IMR-90 (cell line): ENCODE results near the gene IGF2. TPM values are rescaled to one million over a fixed set of nuclear protein-coding genes. Genes with fewer than 3 reads are reported as not detected.

Source experiments
- ATAC-seq: fragments of 200-7000 bp; cut with Tn5 transposase; 2 replicates; pipeline ENCODE4 v1.9.1; 2020; ENCODE audit warnings: low read depth, mild to moderate bottlenecking, moderate library complexity
- BruUV-seq: library from RNA; stranded (reverse); fragments of 400-500 nt; replicated peaks from 2 replicates; lab custom pipeline; 2021; lab: Mats Ljungman, UMichigan
- CTCF ChIA-PET: fragments of 300-600 bp; formaldehyde crosslinking; extraction: SDS; loops from one replicate; lab custom pipeline; 2021; ENCODE audit warnings: antibody characterized with exemption; lab: Yijun Ruan, JAX
- POLR2A ChIA-PET: fragments of 300-600 bp; sonication (Branson Sonifier 250); formaldehyde crosslinking; loops from one replicate; lab custom pipeline; 2022; ENCODE audit warnings: antibody characterized with exemption; ENCODE audit not compliant: unreplicated experiment; lab: Charles Lee
- DNase-seq: peaks from one replicate; pipeline ENCODE4 v3.0.0; 2013
- H2AFZ ChIP-seq: replicated peaks from 2 replicates; pipeline ENCODE3; 2013; ENCODE audit warnings: low read length, mild to moderate bottlenecking; ENCODE audit not compliant: poor library complexity
- H2AK5ac ChIP-seq: 2 replicates; pipeline ENCODE4 v1.6.1; 2013; ENCODE audit warnings: low read depth, low read length, inconsistent platforms
- H2AK9ac ChIP-seq: replicated peaks from 2 replicates; pipeline ENCODE3; 2013; ENCODE audit warnings: mild to moderate bottlenecking, low read depth, low read length, moderate library complexity; ENCODE audit not compliant: poor library complexity
- H2BK120ac ChIP-seq: 2 replicates; pipeline ENCODE4 v1.6.1; 2013; ENCODE audit warnings: low read depth, low read length, inconsistent platforms
- H2BK15ac ChIP-seq: 3 replicates; pipeline ENCODE4 v1.6.1; 2013; ENCODE audit warnings: low read depth, low read length, inconsistent platforms
- H2BK20ac ChIP-seq: 2 replicates; pipeline ENCODE4 v1.6.1; 2013; ENCODE audit warnings: low read depth, mild to moderate bottlenecking, inconsistent platforms, low read length, moderate library complexity
- H2BK5ac ChIP-seq: 2 replicates; pipeline ENCODE4 v1.6.1; 2013; ENCODE audit warnings: mild to moderate bottlenecking, low read depth, low read length, inconsistent platforms; ENCODE audit not compliant: poor library complexity, severe bottlenecking
- H3K14ac ChIP-seq: replicated peaks from 2 replicates; pipeline ENCODE4 v1.6.1; 2013; ENCODE audit warnings: low read depth, low read length, inconsistent platforms
- H3K18ac ChIP-seq: 2 replicates; pipeline ENCODE4 v1.6.1; 2013; ENCODE audit warnings: low read depth, low read length, control low read depth
- H3K23ac ChIP-seq: 2 replicates; pipeline ENCODE4 v1.6.1; 2013; ENCODE audit warnings: low read depth, low read length, inconsistent platforms
- H3K27ac ChIP-seq: 2 replicates; pipeline ENCODE4 v1.5.1; 2013; ENCODE audit warnings: mild to moderate bottlenecking, control low read depth, low read length; ENCODE audit not compliant: insufficient read depth
- H3K27me3 ChIP-seq: 2 replicates; pipeline ENCODE4 v1.6.1; 2013; ENCODE audit warnings: low read length; ENCODE audit not compliant: control insufficient read depth, insufficient read depth
- H3K36me3 ChIP-seq: 2 replicates; pipeline ENCODE4 v1.6.1; 2013; ENCODE audit warnings: low read length, mixed read lengths; ENCODE audit not compliant: control insufficient read depth, insufficient read depth
- H3K4ac ChIP-seq: 2 replicates; pipeline ENCODE4 v1.6.1; 2013; ENCODE audit warnings: low read depth, low read length, inconsistent platforms
- H3K4me1 ChIP-seq: 2 replicates; pipeline ENCODE4 v1.6.1; 2013; ENCODE audit warnings: low read length, mixed read lengths; ENCODE audit not compliant: control insufficient read depth, insufficient read depth
- H3K4me2 ChIP-seq: 2 replicates; pipeline ENCODE4 v1.6.1; 2013; ENCODE audit warnings: low read depth, mild to moderate bottlenecking, control low read depth, low read length, moderate library complexity
- H3K4me3 ChIP-seq: 2 replicates; pipeline ENCODE4 v1.5.1; 2013; ENCODE audit warnings: low read depth, mild to moderate bottlenecking, control low read depth, low read length, moderate library complexity; ENCODE audit not compliant: insufficient read depth
- H3K56ac ChIP-seq: 2 replicates; pipeline ENCODE4 v1.6.1; 2013; ENCODE audit warnings: low read length, inconsistent platforms; ENCODE audit not compliant: insufficient read depth; ENCODE audit errors: extremely low read depth
- H3K79me1 ChIP-seq, 2 experiments: 2 replicates each; pipeline ENCODE4 v1.6.1; 2013; ENCODE audit warnings: low read length in 2 of 2, inconsistent platforms in 1 of 2, low read depth in 1 of 2
- H3K9ac ChIP-seq: 2 replicates; pipeline ENCODE4 v1.6.1; 2013; ENCODE audit warnings: low read depth, low read length, control low read depth
- H3K9me1 ChIP-seq: 2 replicates; pipeline ENCODE4 v1.6.1; 2013; ENCODE audit warnings: low read length, inconsistent platforms; ENCODE audit not compliant: insufficient read depth
- H3K9me3 ChIP-seq: 2 replicates; pipeline ENCODE4 v1.6.1; 2013; ENCODE audit warnings: low read length; ENCODE audit not compliant: control insufficient read depth, insufficient read depth
- H4K20me1 ChIP-seq: 2 replicates; pipeline ENCODE4 v1.6.1; 2013; ENCODE audit warnings: low read length, inconsistent platforms; ENCODE audit not compliant: insufficient read depth
- H4K5ac ChIP-seq: 2 replicates; pipeline ENCODE4 v1.6.1; 2013; ENCODE audit warnings: mild to moderate bottlenecking, low read depth, low read length, control low read depth
- H4K8ac ChIP-seq, 2 experiments: 2 replicates each; pipeline ENCODE4 v1.6.1; 2013; ENCODE audit warnings: low read depth in 2 of 2, low read length in 2 of 2, control low read depth in 1 of 2, inconsistent platforms in 1 of 2
- H4K91ac ChIP-seq: 2 replicates; pipeline ENCODE4 v1.6.1; 2013; ENCODE audit warnings: low read depth, low read length, inconsistent platforms; ENCODE audit not compliant: insufficient read depth
- BHLHE40 ChIP-seq: fragments of 150-350 bp; IDR thresholded peaks from 2 replicates; pipeline ENCODE4 v1.6.1; 2016; ENCODE audit warnings: mild to moderate bottlenecking, low read depth, low read length
- CEBPB ChIP-seq: IDR thresholded peaks from 2 replicates; pipeline ENCODE4 v1.6.1; 2012; ENCODE audit warnings: low read depth, low read length, improper control_type of control experiment
- CHD1 ChIP-seq: IDR thresholded peaks from 2 replicates; pipeline ENCODE4 v1.6.1; 2012; ENCODE audit warnings: low read depth, low read length, improper control_type of control experiment
- CTCF ChIP-seq: conservative IDR thresholded peaks from 2 replicates; pipeline ENCODE4 v1.5.1; 2012; ENCODE audit warnings: mild to moderate bottlenecking, low read depth, low read length, improper control_type of control experiment
- ELK1 ChIP-seq: fragments of 150-350 bp; IDR thresholded peaks from 2 replicates; pipeline ENCODE4 v1.6.1; 2016; ENCODE audit warnings: low read depth, mild to moderate bottlenecking, low read length, moderate library complexity, borderline replicate concordance
- NFE2L2 ChIP-seq: fragments of 150-350 bp; IDR thresholded peaks from 2 replicates; pipeline ENCODE4 v1.6.1; 2016; ENCODE audit warnings: low read depth, mild to moderate bottlenecking, low read length
- RAD21 ChIP-seq: IDR thresholded peaks from 2 replicates; pipeline ENCODE4 v1.6.1; 2012; ENCODE audit warnings: low read length, improper control_type of control experiment
- RFX5 ChIP-seq: IDR thresholded peaks from 2 replicates; pipeline ENCODE4 v1.8.0; 2012; ENCODE audit warnings: low read depth, mild to moderate bottlenecking, low read length, moderate library complexity
- SMC3 ChIP-seq: fragments of 150-350 bp; IDR thresholded peaks from 2 replicates; pipeline ENCODE4 v1.6.1; 2016; ENCODE audit warnings: low read depth, mild to moderate bottlenecking, antibody characterized with exemption, low read length, moderate library complexity
- WGBS, 2 experiments: methylation state at CpG; one replicate each; pipeline versions ENCODE4 v1.1.5 to v1.1.7; 2013; ENCODE audit warnings: missing lambda C conversion rate in 2 of 2; ENCODE audit not compliant: insufficient read length in 1 of 2; ENCODE audit errors: extremely low coverage in 2 of 2; 5-methylcytosine and 5-hydroxymethylcytosine counted together
- dilution Hi-C: fragments of 300-500 bp; cut with HindIII; formaldehyde crosslinking; loops from one replicate; pipeline ENCODE4 v1.14.3; 2018; ENCODE audit warnings: low sequenced_read_pairs; ENCODE audit not compliant: unreplicated experiment
- in situ Hi-C: fragments of 300-500 bp; cut with MboI; formaldehyde crosslinking; loops from 3 replicates; pipeline ENCODE4 v1.14.3; 2019; ENCODE audit warnings: low sequenced_read_pairs, inconsistent platforms, mixed read lengths
- intact Hi-C: fragments of 100-400 bp; cut with micrococcal nuclease; formaldehyde crosslinking; loops from 2 replicates; pipeline ENCODE4 v1.10.0; 2022
- polyA plus RNA-seq, 3 experiments: library from polyadenylated mRNA; depleted of rRNA; stranded (reverse); fragments of >200 nt; gene quantifications; 2 replicates each; pipeline ENCODE4 v1.2.3, GENCODE V29; 2012; ENCODE audit warnings: low replicate concordance in 1 of 3
- total RNA-seq: library from RNA; depleted of rRNA; stranded (reverse); fragments of >200 nt; gene quantifications from 2 replicates; pipeline ENCODE4 v1.2.3, GENCODE V29; 2012

The IGF2 gene
- total and polyA plus RNA-seq, 2 of the 4 experiments (the other 2 are of a cell fraction) = 2.3 to 21.8 TPM

GRCh38 chr11:2088284-2088683, 50.9 kb downstream of the IGF2 start:
- in situ Hi-C loops = no loop called here
- no peak for ATAC-seq
- dilution Hi-C loops = no loop called here

More at GRCh38 chr11:2088284-2088683, 50.9 kb downstream of the IGF2 start:
- Histone ChIP-seq H2BK5ac (no peak overlapping the region), H3K56ac (no peak overlapping the region), H3K36me3 (no peaks in the 10 kb centered on the region), H2BK15ac (no peak overlapping the region), H2BK20ac (no peak overlapping the region), H2AK5ac (no peak overlapping the region), H3K9ac (no peak overlapping the region), H4K20me1 (no peaks in the 10 kb centered on the region), H3K23ac (no peak overlapping the region), H2AK9ac (no peak overlapping the region), H3K9me3 (peaks cover 27% of the 10 kb centered on the region), H2BK120ac (no peak overlapping the region), H4K91ac (no peak overlapping the region), H3K14ac (no peak overlapping the region), H3K4ac (no peak overlapping the region), H3K4me2 (no peak overlapping the region), H3K9me1 (no peaks in the 10 kb centered on the region), H3K4me3 (no peak overlapping the region), H4K5ac (no peak overlapping the region), H4K8ac (no peak overlapping the region), H3K4me1 (no peaks in the 10 kb centered on the region), H3K79me1 (no peaks in the 10 kb centered on the region), H3K27me3 (no peaks in the 10 kb centered on the region), H3K18ac (no peak overlapping the region), H3K27ac (no peak overlapping the region), H2AFZ (no peak overlapping the region)
- BruUV-seq = no TSS peak
- WGBS, 2 experiments = 96% methylated on average over 5 of the region's 14 CpGs; no CpG with 5 or more reads in 1 of the 2 experiments
- no peak for TF ChIP-seq CTCF
- TF ChIP-seq CHD1 = no peak
- TF ChIP-seq ELK1 = no peak
- no peak for TF ChIP-seq SMC3
- no peak for TF ChIP-seq RFX5
- TF ChIP-seq NFE2L2 = no peak
- TF ChIP-seq RAD21 = no peak
- TF ChIP-seq BHLHE40 = no peak
- no peak for TF ChIP-seq CEBPB
- CTCF ChIA-PET = no interaction called here
- DNase-seq = no peak
- intact Hi-C loops = no loop called here
- POLR2A ChIA-PET = no interaction called here
